Occipital lobe (tissue), 2 donors: ENCODE measurements around the gene FOXP1. TPM values are rescaled to one million over a fixed set of nuclear protein-coding genes. Genes with fewer than 3 reads are reported as not detected.

Source experiments
- DNase-seq: peaks from one replicate; lab custom pipeline; 2025; lab: John Stamatoyannopoulos, UW
- total RNA-seq: library from RNA; depleted of rRNA; stranded (reverse); fragments of >200 nt; gene quantifications from one replicate; pipeline ENCODE4 v1.2.3, GENCODE V29; 2014

The FOXP1 gene
- total RNA-seq, 1 donor from 2014 or later = 168 TPM

- DNase-seq = peak; percentile 41
Measured at GRCh38 chr3:71064956-71065763, 518.4 kb downstream of the FOXP1 start.

DNA sequence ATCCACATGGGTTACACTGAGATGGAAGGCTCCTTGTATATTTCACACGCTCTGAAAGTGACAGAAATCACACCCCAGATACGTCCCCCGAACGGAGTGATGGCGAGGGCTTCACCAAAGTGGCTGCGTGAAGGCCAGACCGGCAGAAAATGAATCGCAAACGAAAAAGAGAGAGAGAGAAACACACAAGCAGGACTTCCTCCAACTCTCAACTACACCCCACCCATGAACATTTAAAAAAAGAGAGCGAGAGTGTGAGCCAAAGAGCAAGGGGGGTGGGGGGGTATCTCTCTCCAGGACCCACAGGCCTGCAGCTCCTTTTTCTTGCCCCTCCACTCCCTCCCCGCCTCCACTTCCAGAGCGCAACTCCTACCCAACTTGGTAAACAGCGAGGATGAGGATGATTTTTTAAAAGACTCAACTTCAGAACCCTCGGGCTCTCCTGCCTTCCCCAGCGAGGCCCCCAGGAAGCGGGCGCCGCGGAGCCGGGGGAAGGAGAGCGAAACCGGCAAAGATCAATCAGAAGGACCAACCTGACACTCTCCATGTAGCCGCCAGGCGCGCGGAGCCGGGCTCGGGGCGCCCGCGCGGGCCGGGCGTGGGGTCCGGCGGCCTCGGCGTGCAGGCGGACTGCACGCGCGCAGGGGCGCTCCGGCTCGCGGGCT, 519.1 kb downstream of the FOXP1 start:
- DNase-seq = no peak

GRCh38 chr3:71063773-71064290, 519.7 kb downstream of the FOXP1 start:
- DNase-seq = no peak

DNA sequence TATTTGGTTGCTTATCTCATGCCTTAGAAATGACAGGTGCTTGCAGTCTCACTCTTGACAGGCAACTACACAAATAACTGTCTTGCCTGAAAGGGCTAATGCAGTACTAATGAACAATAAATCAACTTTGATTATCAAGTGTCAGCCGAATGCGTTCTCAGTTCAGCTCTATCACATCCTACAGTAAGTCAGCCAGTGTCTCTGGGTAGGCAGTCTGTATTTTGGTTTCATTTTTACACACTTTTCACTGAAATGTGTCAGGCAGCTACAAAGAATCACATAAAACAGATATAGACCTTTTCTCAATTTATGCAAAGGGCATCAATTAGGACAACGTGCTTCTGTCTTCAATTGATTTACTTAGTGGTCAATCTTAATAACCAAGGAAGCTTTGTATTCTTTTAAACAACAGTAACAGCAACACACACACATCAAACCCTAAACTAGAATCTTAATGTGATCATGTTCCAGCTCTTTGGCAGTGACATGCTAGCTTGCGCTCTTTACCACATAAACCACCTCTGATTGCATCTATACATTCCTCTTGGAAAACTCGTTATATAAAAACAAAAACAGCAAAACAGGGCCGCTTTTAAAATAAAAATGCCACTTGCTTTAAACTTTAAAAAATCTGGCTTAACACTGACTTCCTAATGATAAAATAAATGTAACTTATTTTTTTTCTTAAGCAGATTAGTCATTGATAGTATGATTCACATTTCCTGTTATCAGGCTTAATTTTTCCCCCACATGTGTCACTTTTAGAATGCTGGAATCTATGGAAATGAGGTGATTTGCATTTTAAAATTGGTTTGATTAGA, 520.4 kb downstream of the FOXP1 start:
- no peak for DNase-seq

GRCh38 chr3:71062037-71062932, 521.2 kb downstream of the FOXP1 start:
- DNase-seq = no peak

GRCh38 chr3:71061581-71061980, 521.9 kb downstream of the FOXP1 start:
- no peak for DNase-seq

DNA sequence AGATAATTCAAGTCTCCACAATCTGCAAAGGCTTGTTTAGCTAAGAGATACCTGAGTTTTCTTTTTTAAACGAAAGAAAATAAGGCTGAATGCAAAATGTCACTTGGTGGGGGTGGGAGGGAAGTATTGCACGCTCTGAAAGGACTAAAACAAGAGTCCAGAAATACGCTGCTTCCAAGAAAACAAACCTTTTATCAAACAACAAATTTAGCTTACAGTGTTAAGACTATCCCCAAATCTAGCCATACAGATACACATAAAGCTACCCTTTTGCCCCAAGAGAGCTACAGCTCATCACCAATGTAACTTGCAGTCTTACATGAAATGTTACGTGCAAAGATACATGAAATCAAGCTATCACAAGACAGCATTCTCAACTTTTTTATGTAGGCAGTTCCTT, 522.5 kb downstream of the FOXP1 start:
- no peak for DNase-seq

DNA sequence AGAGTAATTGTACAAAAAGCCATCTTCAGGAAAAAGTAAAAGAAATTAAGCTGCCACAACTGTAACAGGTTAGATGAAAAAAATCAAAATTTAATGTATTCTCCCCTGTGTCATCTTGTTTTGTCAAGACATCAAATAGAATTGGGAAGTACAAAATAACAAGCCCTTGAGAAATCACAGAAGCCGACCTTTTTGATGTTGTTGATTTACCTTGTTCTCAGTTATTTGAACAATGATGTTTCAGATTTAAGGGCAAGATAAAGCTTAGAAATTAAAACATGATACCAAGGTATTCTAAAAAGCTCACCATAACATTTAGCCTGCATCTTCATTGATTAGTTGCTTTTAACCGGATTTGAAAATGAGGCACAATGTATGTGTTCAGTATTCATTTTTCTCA, 523.0 kb downstream of the FOXP1 start:
- no peak for DNase-seq

DNA sequence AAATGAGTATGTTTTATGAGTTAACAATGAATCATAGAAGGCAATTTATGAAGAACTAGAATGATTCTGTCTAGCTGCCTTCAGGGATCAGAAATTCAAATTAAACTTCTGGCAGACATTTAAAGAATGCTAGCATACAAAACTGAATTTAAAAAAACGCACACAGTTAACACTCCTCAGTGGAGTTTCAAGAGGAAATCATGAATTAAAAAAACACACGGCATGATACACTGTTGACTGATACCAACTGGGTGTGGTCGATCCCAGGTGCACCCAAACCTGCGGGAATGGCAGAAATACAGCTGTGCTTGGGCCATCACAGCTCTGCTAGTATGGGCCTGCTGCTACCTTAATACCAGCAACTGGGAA, 526.0 kb downstream of the FOXP1 start:
- DNase-seq = no peak

DNA sequence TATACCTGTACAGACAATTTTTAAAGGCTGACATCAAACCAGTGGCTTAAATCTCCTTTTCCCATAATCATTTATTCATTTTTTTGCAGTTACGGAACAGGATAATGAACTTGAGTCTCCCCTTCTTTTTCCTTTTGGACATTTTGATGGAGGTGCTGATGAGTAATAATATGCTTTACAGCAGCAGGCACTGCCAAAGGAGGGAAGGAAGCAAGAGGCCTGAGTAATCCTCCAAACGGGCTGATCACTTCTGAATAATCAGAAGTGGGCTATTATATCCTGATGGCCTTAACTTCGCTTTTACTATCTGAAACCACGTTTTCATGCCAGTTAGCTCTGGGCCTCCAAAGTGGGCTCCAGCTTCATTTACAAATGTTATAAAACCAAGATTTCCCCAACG, 527.2 kb downstream of the FOXP1 start:
- no peak for DNase-seq

DNA sequence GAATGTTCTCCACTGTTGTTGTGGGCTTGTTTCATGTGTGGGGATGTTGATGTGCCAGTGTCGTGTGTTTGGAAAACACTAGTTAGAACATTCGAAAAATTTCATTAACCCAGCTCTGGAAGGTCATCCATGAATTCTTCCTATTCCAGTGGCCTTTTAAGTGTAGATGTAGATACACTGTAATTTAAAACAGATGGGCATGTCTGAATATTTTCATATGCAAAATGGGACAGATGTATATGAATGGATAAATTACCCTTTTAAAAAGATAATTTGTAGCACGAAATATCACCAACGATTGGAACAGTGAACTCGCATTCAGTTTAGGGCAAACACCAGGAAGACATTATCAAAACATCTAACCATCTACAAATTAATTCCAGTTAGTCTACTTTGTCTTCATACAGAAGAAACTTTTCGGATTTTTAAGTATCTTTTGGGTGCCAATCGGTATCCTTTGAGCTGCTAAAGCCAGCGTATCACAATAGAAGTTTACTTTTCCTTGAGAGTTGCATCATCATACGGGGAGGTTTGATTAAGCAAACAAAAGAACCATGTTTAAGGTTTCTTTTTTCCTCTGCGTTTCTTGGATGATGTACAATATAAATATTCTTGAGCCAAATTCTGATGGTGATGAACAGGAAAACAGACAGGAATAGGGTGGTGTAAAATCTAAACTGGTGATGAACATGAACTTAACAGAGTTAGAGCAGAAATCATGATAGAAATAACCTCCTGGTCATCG, 528.1 kb downstream of the FOXP1 start:
- no peak for DNase-seq

GRCh38 chr3:71054312-71054711, 529.2 kb downstream of the FOXP1 start:
- no peak for DNase-seq

GRCh38 chr3:71053495-71053894, 530.0 kb downstream of the FOXP1 start:
- DNase-seq = no peak

DNA sequence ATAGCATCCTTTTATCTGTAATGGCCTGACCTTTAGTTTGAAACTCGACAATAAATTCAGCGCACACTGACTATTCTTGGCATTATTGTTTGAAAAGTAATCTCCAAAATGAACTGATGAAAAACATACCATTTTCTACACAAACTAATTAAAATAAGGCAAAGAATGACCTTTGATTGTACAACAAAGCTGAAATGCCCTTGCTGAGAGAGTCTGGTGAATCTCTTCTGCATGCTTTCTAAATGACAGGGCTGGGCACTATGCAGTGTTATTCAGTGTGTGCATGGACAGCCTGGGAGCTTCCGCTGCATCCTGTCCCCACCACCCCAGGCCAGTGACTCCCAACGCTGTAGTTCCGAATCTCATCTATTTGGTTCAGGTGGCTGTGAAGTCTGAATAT, 530.8 kb downstream of the FOXP1 start:
- DNase-seq = no peak

- no peak for DNase-seq
Measured at GRCh38 chr3:71051893-71052687, 531.4 kb downstream of the FOXP1 start.

- DNase-seq = no peak
Measured at GRCh38 chr3:71051259-71051595, 532.3 kb downstream of the FOXP1 start.

- no peak for DNase-seq
Measured at GRCh38 chr3:71050538-71051258, 532.8 kb downstream of the FOXP1 start.

DNA sequence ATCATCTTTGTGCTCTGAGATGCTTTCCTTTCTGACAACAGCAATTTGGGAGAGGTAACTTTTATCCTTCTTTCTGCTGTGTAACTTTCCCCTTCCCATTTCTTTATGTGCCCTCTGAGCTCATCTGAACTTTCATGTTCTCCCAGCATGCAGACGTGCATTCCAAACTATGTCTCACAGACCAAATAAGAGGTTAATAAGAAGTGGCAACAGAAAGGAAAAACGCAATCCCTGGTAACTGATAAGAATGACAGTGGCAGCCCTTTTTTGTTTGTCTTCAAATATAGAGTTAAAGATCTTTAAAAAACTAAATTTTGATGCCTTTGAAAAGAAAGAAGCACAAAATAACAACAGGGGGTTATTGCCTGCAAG, 533.4 kb downstream of the FOXP1 start:
- DNase-seq = no peak

- DNase-seq = no peak
Measured at GRCh38 chr3:71048948-71049347, 534.6 kb downstream of the FOXP1 start.
